ENCODE measurements around the gene OOSP3. TPM values are rescaled to one million over a fixed set of nuclear protein-coding genes. Genes with fewer than 3 reads are reported as not detected.

OOSP3 gene
- total RNA-seq, 1 donor from 2014 or later: not detected

DNA sequence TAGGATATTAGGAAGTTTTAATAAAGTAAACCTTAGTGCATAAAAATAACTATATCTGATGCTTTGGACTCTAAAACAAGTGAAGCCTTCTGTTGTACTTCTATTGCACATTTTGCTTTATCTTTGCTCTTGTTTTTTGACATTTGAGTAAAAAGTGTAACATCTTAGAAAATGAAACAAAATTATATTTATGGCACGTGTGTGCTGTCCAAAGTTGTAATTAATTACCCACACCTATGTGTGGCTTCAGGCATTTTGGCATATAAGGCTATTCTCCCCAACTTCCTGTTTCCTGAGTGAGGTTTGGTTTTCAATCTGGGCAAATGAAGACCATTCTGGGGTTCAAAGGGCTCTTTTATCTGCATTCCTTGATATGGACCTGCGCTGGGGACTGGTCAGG lies 59.5 kb downstream of the OOSP3 start, which contains the start of gene OOSP1:
Gene OOSP1, plus strand, starts transcription at position 301 of the 400 bp plus-strand sequence. Its CDS starts 23 bp downstream, at position 324.
- intact Hi-C loops (cut with DNase I): no loop called here
- H3K27ac ChIP-seq: no peak within 1 kb of the TSS
- H3K9me3 ChIP-seq: no peaks in the 10 kb centered on the region
- no peaks in the 10 kb centered on the region for H3K27me3 ChIP-seq
- H3K36me3 ChIP-seq: no peaks in the 10 kb centered on the region
- TF ChIP-seq CTCF (IDR thresholded peaks at IDR 0.05): no peak
- no peak for DNase-seq (ENCODE audit: low spot score in 2 of 2)
- H3K4me3 ChIP-seq: no peak within 1 kb of the TSS
- no peaks in the 10 kb centered on the region for H3K4me1 ChIP-seq

DNA sequence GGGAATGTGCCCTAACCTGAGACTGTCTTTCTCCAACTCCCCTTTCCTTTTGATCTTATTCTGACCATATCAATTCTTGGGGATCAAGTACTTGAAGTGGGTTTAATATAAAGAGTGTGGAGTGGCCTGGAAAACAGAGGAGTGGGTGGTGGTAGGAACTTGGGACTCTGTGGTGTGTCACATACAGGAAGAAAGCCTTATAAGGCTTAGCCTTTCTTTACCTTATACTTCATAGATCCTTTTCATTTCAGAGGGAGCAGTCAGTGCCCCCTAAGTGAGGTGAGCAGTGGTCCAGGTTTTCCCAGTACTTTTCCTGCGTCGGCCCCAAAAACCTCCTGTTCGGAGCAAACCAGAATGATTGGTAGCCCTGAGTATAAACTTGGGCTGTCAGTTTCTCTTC lies 60.1 kb downstream of the OOSP3 start:
- H3K27ac ChIP-seq: no peak overlapping the region
- H3K4me1 ChIP-seq: no peaks in the 10 kb centered on the region
- H3K9me3 ChIP-seq: no peaks in the 10 kb centered on the region
- no peaks in the 10 kb centered on the region for H3K36me3 ChIP-seq
- no peak for TF ChIP-seq CTCF (IDR thresholded peaks at IDR 0.05)
- no peak overlapping the region for H3K4me3 ChIP-seq
- intact Hi-C loops (cut with DNase I): no loop called here
- H3K27me3 ChIP-seq: no peaks in the 10 kb centered on the region
- DNase-seq (ENCODE audit: low spot score in 2 of 2): no peak

DNA sequence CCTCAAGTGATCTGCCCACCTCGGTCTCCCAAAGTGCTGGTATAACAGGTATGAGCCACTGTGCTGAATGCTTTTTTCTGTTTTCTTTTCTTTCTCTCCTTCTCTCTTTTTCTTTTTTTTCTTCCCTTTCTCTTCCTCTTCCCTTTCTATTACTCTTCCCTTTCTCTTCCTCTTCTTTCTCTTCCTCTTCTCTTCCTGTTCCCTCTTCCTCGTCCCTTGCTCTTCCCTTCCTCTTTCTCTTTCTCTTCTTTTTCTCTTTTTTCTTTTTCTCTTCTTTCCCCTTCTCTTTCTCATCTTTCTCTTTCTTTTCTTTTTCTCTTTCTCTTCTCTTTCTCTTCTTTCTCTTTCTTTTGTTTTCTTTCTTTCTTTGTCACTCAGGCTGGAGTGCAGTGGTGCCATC lies 60.9 kb downstream of the OOSP3 start:
- no peak overlapping the region for H3K27ac ChIP-seq
- H3K36me3 ChIP-seq: no peaks in the 10 kb centered on the region
- no peaks in the 10 kb centered on the region for H3K4me1 ChIP-seq
- intact Hi-C loops (cut with DNase I): no loop called here
- DNase-seq (ENCODE audit: low spot score in 2 of 2): no peak
- H3K27me3 ChIP-seq: no peaks in the 10 kb centered on the region
- H3K4me3 ChIP-seq: no peak overlapping the region
- no peak for TF ChIP-seq CTCF (IDR thresholded peaks at IDR 0.05)
- H3K9me3 ChIP-seq: no peaks in the 10 kb centered on the region

DNA sequence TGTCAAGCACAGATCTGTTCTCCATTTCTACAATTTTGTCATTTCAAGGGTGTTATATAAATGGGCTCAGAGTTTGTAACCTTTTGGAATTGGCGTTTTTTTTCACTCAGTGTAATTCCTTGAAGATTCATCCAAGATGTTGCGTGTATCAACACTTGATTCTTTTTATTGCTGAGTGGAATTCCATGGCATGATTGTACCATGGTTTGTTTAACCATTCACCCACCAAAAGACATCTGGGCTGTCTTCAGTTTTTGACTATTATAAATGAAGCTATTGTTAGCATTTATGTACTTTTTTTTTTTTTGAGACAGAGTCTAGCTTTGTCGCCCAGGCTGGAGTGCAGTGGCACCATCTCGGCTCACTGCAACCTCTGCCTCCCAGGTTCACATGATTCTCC lies 62.5 kb downstream of the OOSP3 start:
- DNase-seq (ENCODE audit: low spot score in 2 of 2): no peak
- no peaks in the 10 kb centered on the region for H3K27me3 ChIP-seq
- H3K4me1 ChIP-seq: no peaks in the 10 kb centered on the region
- H3K9me3 ChIP-seq: no peaks in the 10 kb centered on the region
- TF ChIP-seq CTCF (IDR thresholded peaks at IDR 0.05): no peak
- H3K4me3 ChIP-seq: no peak overlapping the region
- intact Hi-C loops (cut with DNase I): no loop called here
- no peak overlapping the region for H3K27ac ChIP-seq
- H3K36me3 ChIP-seq: no peaks in the 10 kb centered on the region

DNA sequence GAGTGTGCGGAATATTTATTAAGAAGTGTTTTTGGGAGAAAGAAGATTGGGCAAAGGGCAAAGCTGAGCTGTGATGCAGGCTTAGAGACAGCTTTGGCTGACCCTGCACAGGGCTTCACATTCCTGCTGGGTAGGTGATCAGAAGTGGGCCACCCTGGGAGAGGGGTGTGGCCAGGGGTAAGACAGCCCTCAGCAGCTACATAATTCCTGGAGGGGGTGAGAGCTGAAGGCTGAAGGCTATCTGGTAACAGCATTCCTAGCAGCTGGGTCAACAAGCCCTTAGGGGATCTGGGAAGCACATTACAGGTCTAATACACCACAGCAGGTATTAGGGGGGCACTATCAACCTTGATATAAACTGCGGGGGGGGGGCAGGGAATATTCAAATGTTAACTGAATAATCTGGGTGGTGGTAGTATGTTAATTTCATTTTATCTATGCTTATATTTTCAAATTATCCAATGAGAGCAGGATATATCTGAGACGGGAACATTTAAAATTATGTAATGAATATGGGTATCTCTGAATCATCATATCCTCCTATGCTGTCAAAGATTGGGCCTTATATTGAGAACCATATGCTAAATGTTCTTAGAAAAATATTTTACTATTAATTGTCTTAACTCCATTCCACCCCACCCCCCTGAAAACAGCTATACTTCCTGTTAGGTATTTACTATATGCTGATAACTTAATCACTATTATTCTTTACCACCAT lies 65.6 kb downstream of the OOSP3 start:
- Histone ChIP-seq H3K36me3 (no peaks in the 10 kb centered on the region), H3K4me1 (no peaks in the 10 kb centered on the region), H3K9me3 (no peaks in the 10 kb centered on the region), H3K27ac (no peak overlapping the region), H3K4me3 (no peak overlapping the region), H3K27me3 (no peaks in the 10 kb centered on the region)
- TF ChIP-seq CTCF (IDR thresholded peaks at IDR 0.05): no peak
- intact Hi-C loops (cut with DNase I): no loop called here
- no peak for DNase-seq (ENCODE audit: low spot score in 2 of 2)

Measured in ascending aorta (tissue), 2 donors.